B cell (primary cell): ENCODE measurements around the gene RNF38. TPM values are rescaled to one million over a fixed set of nuclear protein-coding genes. Genes with fewer than 3 reads are reported as not detected.
"Not testable (repeated sequence)": the region's sequence is repeated elsewhere in the genome, so short reads cannot be mapped to it uniquely, and the experiment has no call there.

Experiments
- ATAC-seq: fragments of 200-7000 bp; cut with Tn5 transposase; one replicate; pipeline ENCODE4 v1.10.0; 2021; ENCODE audit warnings: low read depth, mild to moderate bottlenecking, moderate number of reproducible peaks, moderate library complexity
- CTCF ChIA-PET: fragments of 350-600 bp; sonication (Branson Sonifier 250); formaldehyde crosslinking; loops from one replicate; lab custom pipeline; 2021; ENCODE audit warnings: antibody characterized with exemption, inconsistent platforms; lab: Charles Lee
- POLR2A ChIA-PET: fragments of 350-600 bp; sonication (Branson Sonifier 250); formaldehyde crosslinking; loops from one replicate; lab custom pipeline; 2021; ENCODE audit warnings: antibody characterized with exemption; lab: Charles Lee
- DNase-seq: peaks from one replicate; pipeline ENCODE4 v3.0.0; 2013
- H2AFZ ChIP-seq: 2 replicates; pipeline ENCODE4 v1.6.1; 2012; ENCODE audit warnings: mild to moderate bottlenecking, low read depth, low read length; ENCODE audit not compliant: insufficient read depth, poor library complexity, severe bottlenecking
- H3K27ac ChIP-seq, 2 donors: 1 replicate in 1 of 2; 2 replicates in 1 of 2; pipeline ENCODE4 v1.5.1; 2012 to 2013; ENCODE audit warnings: low read length in 2 of 2, mild to moderate bottlenecking in 2 of 2, moderate library complexity in 1 of 2
- H3K27me3 ChIP-seq, 4 experiments: fragments of 200-600 bp in 1 of 4; sonication (generic) in 1 of 4; replicated peaks in 1 of 4; 1 replicate in 2 of 4; 2 replicates in 2 of 4; pipeline versions ENCODE4 v1.6.1 to v1.7.0; 2013 to 2016; ENCODE audit warnings: low read length in 3 of 4, mild to moderate bottlenecking in 2 of 4, mixed read lengths in 1 of 4, moderate library complexity in 1 of 4; ENCODE audit not compliant: insufficient read depth in 4 of 4, control insufficient read depth in 3 of 4; ENCODE audit errors: control extremely low read depth in 1 of 4
- H3K36me3 ChIP-seq, 2 experiments: replicated peaks in 1 of 2; 1 replicate in 1 of 2; 2 replicates in 1 of 2; pipeline versions ENCODE4 v1.6.1 to v1.7.1; 2013; ENCODE audit warnings: low read length in 1 of 2; ENCODE audit not compliant: insufficient read depth in 2 of 2, control insufficient read depth in 1 of 2; ENCODE audit errors: control extremely low read depth in 1 of 2, extremely low read depth in 1 of 2
- H3K4me1 ChIP-seq, 2 donors: fragments of 200-600 bp in 1 of 2; sonication (generic) in 1 of 2; 1 replicate in 1 of 2; 2 replicates in 1 of 2; pipeline versions ENCODE4 v1.5.1 to v1.6.1; 2013 to 2017; ENCODE audit warnings: low read length in 2 of 2; ENCODE audit not compliant: control insufficient read depth in 2 of 2, insufficient read depth in 2 of 2
- H3K4me2 ChIP-seq: replicated peaks from 2 replicates; pipeline ENCODE3; 2012; ENCODE audit warnings: mild to moderate bottlenecking, low read depth, low read length; ENCODE audit not compliant: poor library complexity, severe bottlenecking
- H3K4me3 ChIP-seq, 5 experiments: fragments of 200-600 bp in 1 of 5; sonication (generic) in 1 of 5; 1 replicate in 3 of 5; 2 replicates in 2 of 5; pipeline versions ENCODE4 v1.5.1 to v1.7.0; 2011 to 2016; ENCODE audit warnings: low read length in 4 of 5, mild to moderate bottlenecking in 4 of 5, low read depth in 2 of 5, control low read depth in 1 of 5, moderate library complexity in 1 of 5; ENCODE audit not compliant: insufficient read depth in 1 of 5; ENCODE audit errors: control extremely low read depth in 1 of 5, extremely low read depth in 1 of 5
- H3K79me2 ChIP-seq: fragments of 200-600 bp; sonication (generic); one replicate; pipeline ENCODE4 v1.6.0; 2016; ENCODE audit warnings: low read length; ENCODE audit not compliant: control insufficient read depth, insufficient read depth
- H3K9ac ChIP-seq: fragments of 200-600 bp; sonication (generic); 2 replicates; pipeline ENCODE4 v1.6.1; 2017; ENCODE audit warnings: mild to moderate bottlenecking, low read length, moderate library complexity
- H3K9me3 ChIP-seq, 3 donors: one replicate each; pipeline versions ENCODE4 v1.6.1 to v1.7.1; 2013; ENCODE audit warnings: low read length in 2 of 3; ENCODE audit not compliant: control insufficient read depth in 2 of 3, insufficient read depth in 1 of 3; ENCODE audit errors: control extremely low read depth in 1 of 3
- H4K20me1 ChIP-seq: 2 replicates; pipeline ENCODE4 v1.6.0; 2012; ENCODE audit warnings: mild to moderate bottlenecking, low read length; ENCODE audit not compliant: insufficient read depth, control insufficient read depth, poor library complexity, severe bottlenecking
- H3K27ac Mint-ChIP-seq: one replicate; pipeline ENCODE4 v1.8.0; 2021; ENCODE audit warnings: mixed read lengths
- H3K27me3 Mint-ChIP-seq: one replicate; pipeline ENCODE4 v1.8.0; 2021; ENCODE audit warnings: mixed read lengths
- H3K4me1 Mint-ChIP-seq: one replicate; pipeline ENCODE4 v1.8.0; 2021; ENCODE audit warnings: mixed read lengths
- H3K4me3 Mint-ChIP-seq: one replicate; pipeline ENCODE4 v1.8.0; 2021; ENCODE audit warnings: mixed read lengths
- H3K9me3 Mint-ChIP-seq: one replicate; pipeline ENCODE4 v1.8.0; 2022; ENCODE audit warnings: mixed read lengths; ENCODE audit not compliant: insufficient read depth
- CTCF ChIP-seq: fragments of 200-600 bp; IDR thresholded peaks from one replicate; pipeline ENCODE4 v1.8.0; 2022; ENCODE audit warnings: antibody characterized with exemption, mild to moderate bottlenecking
- EZH2 ChIP-seq: IDR thresholded peaks from 2 replicates; pipeline ENCODE4 v1.6.1; 2012; ENCODE audit warnings: borderline replicate concordance, low read depth, mild to moderate bottlenecking, moderate library complexity, low read length; ENCODE audit not compliant: insufficient read depth, poor library complexity, severe bottlenecking
- WGBS: methylation state at CpG from one replicate; pipeline ENCODE4 v1.1.5; 2013; ENCODE audit warnings: missing lambda C conversion rate; ENCODE audit not compliant: insufficient coverage; 5-methylcytosine and 5-hydroxymethylcytosine counted together
- intact Hi-C: fragments of 100-400 bp; cut with micrococcal nuclease; formaldehyde crosslinking; loops from one replicate; pipeline ENCODE4 v1.10.0; 2022
- polyA plus RNA-seq: library from polyadenylated mRNA; depleted of rRNA; stranded (reverse); fragments of >200 nt; gene quantifications from 2 replicates; pipeline ENCODE4 v1.2.3, GENCODE V29; 2012
- total RNA-seq, 2 donors: library from RNA; stranded (reverse); fragments of 120-200 nt in 1 of 2; gene quantifications; 1 replicate in 1 of 2; 2 replicates in 1 of 2; pipeline versions ENCODE4 v1.2.3 to v1.2.4, GENCODE V29; 2013 to 2022

Gene RNF38
- total and polyA plus RNA-seq, 2 donors (not counting 1 experiment from before 2014, with no cell fraction given), result 25.2 to 81.6 TPM

GRCh38 chr9:36389590-36389989 is 10.5 kb downstream of the RNF38 start:
- H3K9me3 Mint-ChIP-seq, result no peaks in the 10 kb centered on the region
- TF ChIP-seq CTCF (no peak), EZH2 (no peak)
- Histone ChIP-seq H3K4me1 (peaks cover 0 to 13% of the 10 kb centered on the region in 2 donors), H3K9ac (no peak overlapping the region), H3K9me3 (no peaks in the 10 kb centered on the region), H3K4me2 (no peak overlapping the region), H4K20me1 (peaks cover 94% of the 10 kb centered on the region), H2AFZ (no peak overlapping the region), H3K4me3 (no peak overlapping the region), H3K36me3 (peaks cover 0 to 21% of the 10 kb centered on the region in 2 experiments), H3K79me2 (peaks cover 100% of the 10 kb centered on the region), H3K27ac (no peak overlapping the region), H3K27me3 (no peaks in the 10 kb centered on the region)
- H3K4me3 Mint-ChIP-seq, result no peak overlapping the region
- H3K4me1 Mint-ChIP-seq, result peaks cover 61% of the 10 kb centered on the region
- POLR2A ChIA-PET, result no interaction called here
- no peak for DNase-seq
- H3K27ac Mint-ChIP-seq, result no peak overlapping the region
- no peak for ATAC-seq
- CTCF ChIA-PET, result interaction anchor here (0.6 to 1.1 kb wide), 4 partner anchors 18 to 567 kb away, joined by 3 to 4 read pairs (median 3); no protein-coding TSS in a partner anchor
- intact Hi-C loops, result no loop called here
- no CpG with 5 or more reads among the region's 2 CpGs for WGBS
- H3K27me3 Mint-ChIP-seq, result no peaks in the 10 kb centered on the region

GRCh38 chr9:36386396-36386965 is 13.6 kb downstream of the RNF38 start:
- not testable (repeated sequence) for ATAC-seq

More at GRCh38 chr9:36386396-36386965, 13.6 kb downstream of the RNF38 start:
- peaks cover 68% of the 10 kb centered on the region for H3K4me1 Mint-ChIP-seq
- intact Hi-C loops, H3K4me3 Mint-ChIP-seq, H3K4me3 ChIP-seq, H3K27ac Mint-ChIP-seq, H3K9me3 Mint-ChIP-seq, H3K27me3 ChIP-seq, H3K4me2 ChIP-seq, CTCF ChIA-PET, H3K27ac ChIP-seq, H3K9ac ChIP-seq, H2AFZ ChIP-seq, H3K27me3 Mint-ChIP-seq, DNase-seq, H3K9me3 ChIP-seq: not testable (repeated sequence)
- WGBS, result 50% methylated on average over 2 of the region's 7 CpGs
- POLR2A ChIA-PET, result interaction anchor here (0.6 kb wide), 2 partner anchors 7 to 448 kb away, joined by 3 read pairs; no protein-coding TSS in a partner anchor
- Histone ChIP-seq H3K36me3 (peaks cover 0 to 18% of the 10 kb centered on the region in 2 experiments), H3K4me1 (peaks cover 7 to 20% of the 10 kb centered on the region in 2 donors), H3K79me2 (peaks cover 100% of the 10 kb centered on the region), H4K20me1 (peaks cover 86% of the 10 kb centered on the region)
